Stimulated activated CD8-positive, alpha-beta memory T cell treated with anti-CD3 and anti-CD28 coated beads, Interleukin-4, amount 100 ng/mL, for 24 hours (primary cell): ENCODE results near the gene MAP2.

ENCODE experiments used
- DNase-seq: peaks from one replicate; pipeline ENCODE4 v3.0.0-alpha.2; 2020; ENCODE audit warnings: low read depth

Gene MAP2

DNA sequence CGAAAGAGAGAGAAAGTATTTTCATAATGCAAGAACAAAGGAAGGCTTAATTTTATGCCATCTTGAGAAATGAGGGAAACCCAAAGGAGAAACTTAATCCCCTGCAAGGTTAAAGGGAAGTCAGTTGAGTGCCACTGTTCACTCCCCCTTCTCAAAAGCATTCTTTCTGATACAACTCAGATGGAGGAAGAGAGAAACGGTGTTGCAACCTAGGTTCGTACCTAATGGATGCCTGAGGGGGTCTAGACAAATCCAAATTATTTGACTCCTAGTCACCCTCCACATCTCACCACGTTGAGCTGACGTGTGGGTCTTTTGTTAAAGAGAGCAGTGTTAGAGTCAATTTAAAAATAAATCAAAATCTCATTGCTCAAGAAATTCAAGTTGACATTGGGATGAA lies 295.2 kb downstream of the MAP2 start:
- DNase-seq: no peak

DNA sequence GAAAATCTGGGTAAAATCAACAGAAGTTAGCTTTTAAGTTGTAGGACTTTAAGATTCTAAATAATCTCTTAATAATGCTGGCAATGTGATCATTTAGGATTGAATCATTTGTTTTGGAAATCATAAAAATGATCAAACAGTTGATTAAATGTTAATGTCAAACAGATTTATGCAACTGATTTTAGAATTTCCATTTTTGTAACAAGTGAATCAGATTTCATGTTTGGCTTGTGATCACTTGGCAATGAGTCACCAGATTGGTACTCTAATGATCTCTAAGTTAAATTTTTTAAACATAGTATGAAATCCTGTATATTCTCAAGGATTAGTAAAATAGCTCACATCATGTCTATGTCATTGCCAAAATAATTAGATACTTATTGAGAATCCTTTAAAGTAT lies 297.6 kb downstream of the MAP2 start:
- no peak for DNase-seq

DNA sequence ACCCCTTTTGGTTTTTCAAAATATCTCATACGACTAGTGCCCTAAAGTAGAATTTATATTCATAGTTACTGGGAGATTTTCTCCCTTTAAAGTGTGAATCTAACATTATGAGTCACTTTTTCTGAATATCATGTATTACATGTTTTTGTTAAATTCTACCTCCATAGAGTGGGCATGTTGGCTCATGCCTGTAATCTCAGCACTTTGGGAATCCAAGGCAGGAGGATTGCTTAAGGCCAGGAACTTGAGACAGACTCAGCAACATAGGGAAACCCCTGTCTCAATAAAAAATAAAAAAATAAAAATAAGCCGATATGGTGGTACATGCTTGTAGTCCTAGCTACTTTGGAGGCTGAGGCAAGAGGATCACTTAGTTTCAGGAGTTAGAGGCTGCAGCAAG lies 302.5 kb downstream of the MAP2 start:
- DNase-seq: no peak

DNA sequence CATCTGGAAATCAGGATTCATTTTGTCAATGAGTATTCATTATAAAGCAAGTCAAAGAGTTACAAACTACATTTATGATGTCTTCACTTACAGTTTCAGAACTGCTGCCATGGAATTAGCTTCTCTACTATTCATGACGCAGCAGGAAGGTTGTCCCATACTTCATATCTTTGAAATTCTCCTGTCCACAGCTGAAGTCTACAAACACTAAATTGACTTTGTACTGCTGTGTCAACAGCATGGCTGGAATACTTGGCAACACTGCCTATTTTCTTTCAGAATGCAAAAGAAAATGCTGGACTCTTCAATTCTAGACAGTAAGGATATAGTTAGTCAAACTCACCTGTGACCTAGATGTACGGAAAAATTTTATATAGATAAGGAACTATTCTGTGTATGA lies 303.2 kb downstream of the MAP2 start:
- no peak for DNase-seq

DNA sequence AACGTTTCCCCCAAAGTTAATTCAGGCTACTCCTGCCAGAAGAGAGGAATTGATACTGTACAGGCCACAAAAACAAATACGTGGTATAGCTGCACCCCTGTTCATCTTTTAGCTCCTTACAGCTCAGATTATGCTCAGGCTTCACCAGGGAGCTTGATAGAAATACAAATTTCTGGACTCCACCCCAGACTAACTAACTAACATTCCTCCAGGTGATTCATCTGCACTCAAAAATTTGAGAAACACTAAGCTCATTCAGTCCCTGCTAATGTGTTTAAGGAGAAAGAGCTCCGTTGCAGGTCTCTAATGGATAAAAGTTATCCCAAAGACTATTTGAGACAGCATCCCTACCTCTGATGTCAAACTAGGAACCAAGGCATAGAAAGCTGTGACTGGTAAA lies 311.0 kb downstream of the MAP2 start:
- DNase-seq: no peak

DNA sequence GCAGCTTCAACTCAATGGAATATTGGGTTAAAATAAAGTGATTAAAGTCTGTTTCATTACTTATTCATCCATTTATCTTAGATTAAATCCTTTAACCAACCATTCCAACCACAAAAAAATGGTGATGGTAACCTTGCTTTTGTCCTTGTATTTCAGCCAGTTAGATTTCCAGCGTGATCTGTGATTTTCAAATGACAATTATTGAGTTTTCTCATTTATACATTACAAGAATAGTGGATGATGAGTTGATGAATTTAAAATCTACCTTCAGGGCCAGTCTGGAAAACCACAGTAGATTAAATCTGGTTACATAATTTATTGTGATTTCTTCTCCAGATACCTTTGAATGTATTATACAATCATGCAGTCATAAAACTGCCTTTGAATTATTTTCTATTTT lies 318.1 kb downstream of the MAP2 start:
- DNase-seq: no peak

DNA sequence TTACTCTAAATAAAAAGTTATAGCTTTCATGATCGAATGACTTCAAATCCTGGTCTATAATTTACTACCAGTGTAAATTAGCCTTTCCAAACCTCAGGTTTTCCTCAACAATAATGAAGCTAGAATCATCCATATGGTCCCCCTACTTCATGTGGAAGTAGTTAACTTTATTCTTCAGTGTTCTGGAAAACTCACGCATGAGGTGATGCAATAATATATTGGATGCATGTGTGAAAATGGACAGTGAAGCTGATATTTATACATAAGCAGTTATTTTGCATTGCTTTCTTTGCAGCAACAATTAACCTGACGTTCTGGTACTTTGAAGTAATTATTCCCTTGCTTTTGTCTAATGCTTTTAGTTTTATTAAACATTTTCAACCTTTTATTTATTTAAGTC lies 329.2 kb downstream of the MAP2 start:
- DNase-seq: no peak

DNA sequence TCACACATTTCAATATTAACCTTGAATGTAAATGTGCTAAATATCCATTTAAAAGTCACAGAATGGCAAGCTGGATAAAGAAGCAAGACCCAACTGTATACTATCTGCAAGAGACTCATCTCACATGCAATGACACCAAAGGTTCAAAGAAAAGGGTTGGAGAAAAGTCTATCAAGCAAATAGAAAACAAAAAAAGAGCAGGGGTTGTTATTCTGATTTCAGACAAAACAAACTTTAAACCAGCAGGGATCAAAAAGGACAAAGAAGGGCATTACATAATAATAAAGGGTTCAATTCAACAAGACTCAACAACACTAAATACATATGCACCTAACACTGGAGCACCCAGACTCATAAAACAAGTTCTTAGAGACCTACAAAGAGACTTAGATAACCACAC lies 333.3 kb downstream of the MAP2 start:
- no peak for DNase-seq

DNA sequence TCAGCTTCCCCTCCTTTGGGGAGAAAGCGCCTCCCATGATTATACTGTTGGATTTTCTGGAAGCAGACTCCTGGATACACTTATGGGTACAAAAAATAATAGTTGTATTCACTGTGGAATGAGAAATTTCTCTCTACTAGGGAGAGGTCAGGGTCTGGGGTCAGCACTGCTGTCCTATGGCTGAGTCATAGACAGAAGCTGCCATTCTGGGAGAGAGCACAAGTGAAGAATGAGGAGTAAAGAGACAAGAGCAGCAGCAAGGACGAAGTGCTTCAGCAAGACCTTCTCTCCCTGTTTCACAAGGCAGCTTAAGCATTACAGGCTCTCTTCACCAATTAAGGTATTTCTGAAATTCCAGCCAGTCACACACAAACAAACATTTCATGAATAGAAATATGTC lies 337.7 kb downstream of the MAP2 start:
- no peak for DNase-seq

DNA sequence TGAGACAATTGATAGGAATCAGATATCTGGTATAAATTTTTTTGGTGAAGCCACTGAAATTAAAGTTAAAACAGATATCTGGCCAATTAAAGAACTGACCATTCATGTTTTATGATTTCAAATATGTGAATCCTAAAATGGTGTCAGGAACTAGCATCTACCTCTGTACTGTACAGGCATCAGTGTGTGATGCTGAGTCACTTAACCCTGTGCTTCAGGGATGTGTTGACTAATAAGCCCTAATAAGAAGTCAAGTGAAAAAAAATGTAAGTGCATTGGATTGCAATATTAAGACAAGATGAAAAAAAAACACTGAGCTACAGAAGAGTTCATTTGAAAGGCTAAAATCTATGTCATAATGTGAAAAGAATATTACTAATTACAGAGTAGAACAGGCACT lies 338.7 kb downstream of the MAP2 start:
- DNase-seq: no peak

DNA sequence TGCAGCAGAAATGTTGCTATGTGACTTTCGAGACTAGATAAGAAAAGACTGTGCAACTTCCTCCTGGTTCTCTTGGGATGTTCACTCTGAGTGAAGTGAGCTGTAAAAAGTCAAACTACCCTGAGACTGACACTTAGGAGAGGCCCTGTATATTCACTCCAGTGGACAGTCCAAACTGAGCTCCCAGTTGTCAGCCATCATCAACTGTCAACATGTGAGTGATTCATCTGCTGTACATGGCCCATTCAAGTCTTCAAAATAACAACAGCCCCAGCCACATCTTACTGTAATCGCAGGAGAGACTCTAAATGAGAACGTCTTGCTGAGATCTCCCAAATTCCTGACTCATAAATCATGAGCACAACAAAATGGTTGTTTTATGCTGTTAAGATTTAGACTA lies 339.3 kb downstream of the MAP2 start:
- no peak for DNase-seq

DNA sequence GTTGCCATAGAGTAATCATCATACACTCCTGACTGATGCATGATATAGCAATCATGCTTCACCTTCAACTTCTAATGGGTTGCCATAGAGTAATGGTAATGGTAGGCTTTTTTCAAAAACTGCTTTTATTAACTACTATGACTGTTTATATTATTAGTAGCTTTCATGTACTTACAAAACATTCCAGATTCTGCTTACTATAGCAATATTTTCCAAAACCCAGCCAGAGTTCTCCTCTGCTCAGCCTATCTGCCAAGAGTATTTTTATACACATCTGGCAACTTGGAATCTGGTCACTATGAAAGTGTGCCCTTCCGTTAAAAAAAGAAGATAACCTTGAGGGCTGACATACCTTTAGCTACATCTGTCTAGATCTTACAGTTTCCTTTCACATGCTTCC lies 342.8 kb downstream of the MAP2 start:
- DNase-seq: no peak

DNA sequence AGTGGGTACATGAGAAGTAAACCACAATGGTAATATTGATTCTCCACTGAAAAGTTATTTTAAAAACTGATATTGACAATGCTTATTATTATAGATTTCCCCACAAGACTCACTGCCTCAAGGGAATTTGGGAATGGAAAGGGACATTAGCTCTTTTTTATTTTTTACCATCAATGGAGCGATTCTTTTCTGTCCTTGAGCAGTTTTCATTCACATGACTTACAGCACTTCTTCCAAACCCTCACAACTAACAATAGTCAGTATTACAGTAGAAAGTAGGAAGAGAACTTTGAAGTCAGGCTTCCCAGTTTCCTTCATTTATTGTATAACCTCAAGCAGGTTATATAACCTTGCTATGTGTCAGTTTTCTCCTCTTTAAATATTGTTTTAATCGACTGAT lies 343.5 kb downstream of the MAP2 start:
- no peak for DNase-seq

DNA sequence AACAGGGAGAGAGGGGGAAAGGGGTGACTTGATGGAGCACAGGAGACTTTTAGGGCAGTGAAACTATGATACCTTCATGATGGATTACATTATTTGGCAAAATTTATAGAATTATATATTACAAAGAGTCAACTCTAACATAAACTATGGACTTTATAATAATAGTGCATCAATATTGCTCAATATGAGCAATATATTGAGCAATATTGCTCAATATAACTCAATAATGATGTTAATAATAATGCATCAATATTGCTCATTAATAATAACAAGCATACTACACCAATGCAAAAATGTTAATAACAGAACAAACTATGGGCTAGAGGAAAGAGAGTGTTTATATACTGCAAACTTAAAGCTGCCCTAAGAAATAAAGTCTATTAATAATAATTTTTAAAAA lies 344.7 kb downstream of the MAP2 start:
- DNase-seq: no peak

DNA sequence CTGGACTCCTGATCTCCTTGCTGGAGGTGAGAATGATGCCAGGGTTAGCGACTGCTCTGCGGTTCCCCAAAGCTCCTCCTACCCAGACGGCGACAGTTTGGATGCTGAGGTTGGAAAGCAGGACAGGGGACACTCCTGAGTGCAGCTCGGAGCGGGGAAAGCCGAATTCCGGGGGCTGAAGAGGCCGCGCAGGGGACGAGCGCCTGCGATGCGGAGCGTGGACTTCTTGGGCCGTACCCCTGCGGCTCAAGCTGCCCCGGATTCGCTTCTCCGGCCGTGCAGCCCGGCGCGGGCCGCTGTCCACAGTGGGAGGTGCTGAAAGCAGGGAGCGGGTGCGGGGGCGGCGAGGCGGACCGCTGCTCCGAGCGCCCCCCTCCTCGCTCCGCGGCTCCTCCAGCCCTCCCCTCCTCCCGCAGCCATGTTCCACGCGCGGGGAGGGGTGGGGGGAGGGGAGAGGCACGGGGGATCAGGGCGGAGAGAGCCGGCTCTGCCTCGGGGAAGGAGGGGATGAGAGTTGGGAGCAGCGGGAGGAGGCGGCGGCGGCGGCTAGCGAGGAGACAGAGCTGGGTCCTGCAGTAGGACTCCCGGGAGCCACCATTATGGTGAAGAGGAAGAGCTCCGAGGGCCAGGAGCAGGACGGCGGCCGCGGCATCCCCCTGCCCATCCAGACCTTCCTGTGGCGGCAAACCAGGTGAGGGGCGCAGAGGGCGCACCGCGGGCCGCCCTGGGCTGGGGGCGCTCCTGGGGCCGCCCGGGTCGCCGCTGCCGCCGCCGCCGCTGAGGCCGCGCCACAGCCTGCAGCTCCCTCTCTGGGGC lies 347.8 kb downstream of the MAP2 start, which contains the start of gene UNC80:
UNC80 (plus strand) TSS at position 359 of the 816 bp plus-strand sequence; CDS start at position 600, 241 bp downstream.
- DNase-seq: peak; percentile 3

DNA sequence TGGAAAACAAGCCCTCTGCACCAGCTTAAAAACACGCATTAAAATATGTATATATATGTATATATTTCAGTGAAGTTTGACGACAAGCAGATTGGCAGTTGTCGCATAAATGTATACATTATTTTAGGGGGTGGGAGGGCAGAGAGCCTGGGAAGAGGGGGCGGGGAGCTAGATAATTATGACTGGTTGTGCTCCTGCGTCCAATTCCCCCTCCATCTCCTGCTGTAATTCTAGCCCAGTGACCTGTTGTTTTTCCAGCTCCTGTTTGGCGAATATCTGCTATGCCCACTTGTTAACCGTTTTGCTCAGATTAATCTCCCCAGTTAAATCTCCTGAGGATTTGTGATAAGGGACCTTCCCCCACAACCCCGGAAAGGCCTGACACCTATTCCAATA lies 348.4 kb downstream of the MAP2 start:
- no peak for DNase-seq

DNA sequence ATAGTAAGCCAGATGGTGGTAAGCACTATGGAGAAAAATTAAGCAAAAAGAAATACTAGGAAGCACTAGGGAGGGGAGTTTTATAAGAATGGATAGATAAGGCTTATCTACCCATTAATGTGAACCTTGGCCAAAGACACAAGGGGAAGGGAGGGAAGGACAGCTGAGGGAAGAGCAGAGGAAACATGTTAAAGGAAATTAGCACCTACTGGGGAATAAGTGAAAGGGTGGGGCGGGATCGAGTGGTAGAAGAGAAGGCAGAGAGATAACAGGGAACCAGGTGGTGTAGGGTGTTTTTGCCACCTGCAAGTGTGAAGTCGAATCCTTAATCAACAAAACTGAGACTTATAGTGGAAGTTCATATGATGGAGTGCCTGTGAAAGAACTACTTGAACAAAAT lies 349.5 kb downstream of the MAP2 start:
- DNase-seq: no peak
